GM18499 (cell line): ENCODE data around the gene ADCK1.
"Not testable (repeated sequence)": the region's sequence is repeated elsewhere in the genome, so short reads cannot be mapped to it uniquely, and the experiment has no call there.

Experiments
- ATAC-seq: cut with Tn5 transposase; IDR thresholded peaks from one replicate; pipeline ENCODE4 v1.9.1; 2021; ENCODE audit warnings: moderate number of reproducible peaks; ENCODE audit not compliant: insufficient read depth, unreplicated experiment

Gene ADCK1, protein sequence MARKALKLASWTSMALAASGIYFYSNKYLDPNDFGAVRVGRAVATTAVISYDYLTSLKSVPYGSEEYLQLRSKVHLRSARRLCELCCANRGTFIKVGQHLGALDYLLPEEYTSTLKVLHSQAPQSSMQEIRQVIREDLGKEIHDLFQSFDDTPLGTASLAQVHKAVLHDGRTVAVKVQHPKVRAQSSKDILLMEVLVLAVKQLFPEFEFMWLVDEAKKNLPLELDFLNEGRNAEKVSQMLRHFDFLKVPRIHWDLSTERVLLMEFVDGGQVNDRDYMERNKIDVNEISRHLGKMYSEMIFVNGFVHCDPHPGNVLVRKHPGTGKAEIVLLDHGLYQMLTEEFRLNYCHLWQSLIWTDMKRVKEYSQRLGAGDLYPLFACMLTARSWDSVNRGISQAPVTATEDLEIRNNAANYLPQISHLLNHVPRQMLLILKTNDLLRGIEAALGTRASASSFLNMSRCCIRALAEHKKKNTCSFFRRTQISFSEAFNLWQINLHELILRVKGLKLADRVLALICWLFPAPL

DNA sequence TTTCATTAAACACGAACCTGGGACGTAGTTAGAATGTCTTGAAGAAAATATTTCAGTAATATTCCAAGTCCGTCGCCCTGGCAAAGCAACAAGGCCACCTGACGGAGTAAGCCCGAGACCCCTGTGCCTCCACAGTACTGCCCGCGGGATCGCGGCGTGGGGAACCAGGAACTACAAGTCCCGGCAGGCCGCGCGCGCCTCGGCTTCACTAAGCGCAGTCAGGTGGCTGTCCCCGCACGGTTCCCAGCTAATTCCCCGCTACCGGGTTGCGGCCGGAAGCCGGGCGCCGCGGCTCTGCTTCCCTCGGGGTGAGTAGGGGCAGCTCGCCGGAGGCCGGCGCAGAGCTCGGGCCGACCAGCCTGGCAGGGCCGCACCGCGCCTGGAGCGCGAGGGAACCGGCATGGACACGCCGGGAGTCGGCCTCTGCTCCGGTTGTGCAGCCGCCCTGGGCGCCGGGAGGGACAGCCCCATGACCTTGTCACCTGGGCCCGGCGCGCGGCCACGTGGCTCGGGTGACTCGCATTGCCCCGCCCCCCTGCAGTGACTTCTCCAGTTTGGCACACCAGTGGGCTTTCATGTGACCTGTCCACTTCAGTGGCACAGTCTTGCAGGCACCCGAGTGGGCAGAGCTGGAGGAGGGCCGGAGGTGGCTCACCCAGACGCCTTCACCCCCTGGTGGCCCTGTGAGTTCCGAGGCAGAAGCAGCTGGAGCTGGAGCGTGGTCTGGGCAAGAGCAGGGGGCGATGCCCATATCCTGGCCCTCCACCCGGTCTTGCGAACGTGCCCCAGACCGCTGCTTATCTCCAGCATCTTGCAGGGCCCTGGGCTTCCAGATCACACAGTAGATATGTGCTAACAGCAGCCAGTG, at the start of gene ADCK1:
ADCK1 (plus strand) TSS at position 247 of the 868 bp plus-strand sequence. CDS start 18,870 bp downstream, outside the sequence.
- peak; percentile 71 for ATAC-seq

DNA sequence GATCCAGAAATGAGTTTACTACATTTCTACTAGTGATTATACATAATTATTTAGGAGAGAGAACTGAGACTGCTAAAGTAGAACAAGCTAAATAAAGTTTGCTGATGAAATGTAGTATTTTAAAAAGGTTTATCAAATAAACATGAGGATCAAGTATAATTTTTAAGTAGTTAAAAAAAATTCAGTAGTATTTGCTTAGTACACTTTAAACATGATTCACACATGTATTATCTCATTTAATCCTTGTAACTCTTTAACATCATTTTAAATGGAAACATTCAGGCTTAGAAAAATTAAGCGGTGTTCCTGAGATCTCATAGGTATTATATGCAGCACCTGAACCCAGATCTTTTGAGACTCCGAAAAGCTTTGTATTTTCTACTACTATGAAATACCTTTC, 47.6 kb upstream of the ADCK1 start:
- no peak for ATAC-seq

DNA sequence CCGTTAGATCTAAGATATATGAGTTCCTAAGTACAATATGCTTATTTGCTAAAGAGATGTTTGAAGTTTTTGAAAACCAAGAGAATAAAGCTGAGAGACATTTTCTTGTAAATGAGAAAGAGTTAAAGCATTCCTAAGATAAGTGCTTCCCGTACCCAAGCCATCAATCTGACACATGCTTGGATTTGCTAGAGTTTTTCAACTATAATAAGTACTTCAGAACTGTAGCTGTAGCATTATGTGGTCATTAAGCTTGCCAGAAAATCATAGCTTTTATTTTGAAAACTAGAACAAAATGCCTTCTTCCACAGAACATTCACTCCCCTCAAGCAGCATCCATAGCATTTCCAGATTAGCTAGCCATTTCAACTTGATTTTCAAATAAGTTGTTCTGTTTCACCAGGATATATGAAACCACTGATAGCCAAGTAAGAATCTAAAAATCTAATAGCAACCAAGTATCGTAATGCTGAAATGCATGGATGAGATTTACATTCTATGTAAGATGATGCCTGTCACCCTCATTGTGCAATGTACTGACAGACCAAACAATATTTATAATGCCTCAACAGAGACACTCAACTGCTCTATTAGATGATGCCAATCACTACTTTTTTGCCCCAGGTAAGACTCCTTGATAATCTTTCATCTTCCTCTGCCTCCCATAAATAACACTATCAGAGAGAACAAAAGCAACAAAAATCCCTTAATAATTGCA, 47.0 kb upstream of the ADCK1 start:
- ATAC-seq = no peak

DNA sequence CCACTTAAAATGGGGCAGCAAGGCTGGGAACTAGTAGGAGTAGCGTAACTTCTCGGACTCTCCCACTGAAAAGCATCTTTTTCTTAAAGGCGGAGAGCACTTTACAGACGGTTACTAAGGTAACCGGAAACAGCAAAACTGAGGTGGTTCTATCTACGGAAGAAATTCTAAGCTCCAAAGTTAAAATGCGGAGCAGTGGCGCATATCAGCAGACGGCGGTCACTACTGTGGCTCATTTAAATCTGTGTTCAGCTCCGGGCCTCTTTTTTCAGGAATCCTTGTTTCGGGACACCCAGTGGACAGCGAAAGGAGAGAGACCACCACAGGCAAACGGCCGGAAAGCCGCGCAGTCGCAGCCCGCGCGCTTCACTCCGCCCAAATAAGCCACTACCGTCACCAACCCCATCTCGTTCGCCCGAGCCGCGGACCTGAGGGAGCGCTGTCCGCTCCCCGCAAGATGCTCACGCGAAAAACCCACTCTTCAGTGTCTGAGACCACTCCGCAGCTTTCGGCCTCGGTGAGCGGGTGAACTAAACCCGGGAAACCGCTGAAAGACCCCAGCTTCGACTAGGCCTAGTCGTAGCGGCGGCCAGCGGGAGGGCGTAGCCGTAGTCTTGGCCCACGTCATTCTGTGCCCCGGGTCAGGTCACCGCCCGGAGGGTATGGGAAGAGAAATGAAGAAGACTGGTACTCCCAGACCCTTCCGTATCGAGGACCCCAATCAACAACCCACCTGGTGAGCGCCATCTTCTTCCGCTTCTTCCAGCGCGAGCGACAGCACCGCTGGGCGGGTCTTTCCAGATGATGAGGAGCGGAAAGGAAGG, 39.3 kb upstream of the ADCK1 start, which contains the start of gene SNW1:
SNW1 (minus strand) TSS at position 776 of the 824 bp plus-strand sequence; CDS start at position 747, 29 bp downstream.
- ATAC-seq = peak; percentile 85

DNA sequence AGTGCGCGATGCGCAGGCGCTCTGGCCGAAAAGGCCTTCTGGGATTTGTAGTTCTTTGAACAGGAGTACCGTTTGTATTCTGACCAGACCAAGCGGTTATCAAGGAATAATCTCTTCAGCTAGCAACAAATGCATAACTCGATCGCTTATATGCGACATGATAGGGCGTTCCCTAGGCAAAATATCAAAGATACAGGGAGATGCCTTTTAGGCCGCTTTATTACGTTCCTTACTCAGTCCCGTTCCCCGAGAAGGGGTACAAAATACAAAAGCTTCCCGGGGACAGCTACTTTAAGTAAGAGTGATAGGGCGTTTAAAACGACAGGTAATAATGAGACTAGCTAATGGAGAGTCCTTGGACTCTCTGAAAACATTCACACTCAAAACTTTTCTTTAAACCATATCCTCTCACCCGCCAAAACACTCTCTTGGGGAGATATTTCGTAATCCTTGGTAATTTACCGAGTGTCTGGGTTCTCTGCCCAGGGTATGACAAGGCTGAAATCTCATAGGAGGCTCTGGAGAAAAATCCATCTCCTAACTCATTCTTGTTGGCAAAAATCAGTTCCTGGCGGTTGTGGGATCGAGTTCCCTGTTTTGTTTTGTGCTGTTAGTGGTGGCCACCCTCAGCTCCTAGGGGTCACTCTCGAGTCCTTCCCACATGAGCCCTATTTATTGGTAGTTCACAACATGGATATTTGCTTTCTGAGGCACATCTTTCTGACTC, 38.5 kb upstream of the ADCK1 start:
- ATAC-seq = no peak

DNA sequence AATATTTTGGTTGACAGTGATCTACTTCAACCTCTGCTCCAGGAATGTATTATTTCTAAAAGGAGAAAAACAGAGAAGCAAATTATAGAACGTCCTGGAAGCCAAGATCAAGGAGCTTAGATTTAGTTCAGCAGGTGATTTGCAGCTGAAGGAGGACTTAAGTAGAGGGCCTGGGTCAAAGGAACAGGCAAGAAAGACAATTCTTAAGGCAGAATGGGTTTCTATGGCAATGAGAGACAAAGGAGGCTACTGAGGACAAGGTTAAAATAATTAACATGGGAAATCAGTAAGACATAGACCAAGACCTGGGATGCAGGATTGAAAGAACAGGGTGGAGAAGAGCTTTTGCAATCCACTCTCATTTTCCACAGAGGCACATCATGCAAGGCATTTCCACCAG, 36.6 kb upstream of the ADCK1 start:
- no peak for ATAC-seq

DNA sequence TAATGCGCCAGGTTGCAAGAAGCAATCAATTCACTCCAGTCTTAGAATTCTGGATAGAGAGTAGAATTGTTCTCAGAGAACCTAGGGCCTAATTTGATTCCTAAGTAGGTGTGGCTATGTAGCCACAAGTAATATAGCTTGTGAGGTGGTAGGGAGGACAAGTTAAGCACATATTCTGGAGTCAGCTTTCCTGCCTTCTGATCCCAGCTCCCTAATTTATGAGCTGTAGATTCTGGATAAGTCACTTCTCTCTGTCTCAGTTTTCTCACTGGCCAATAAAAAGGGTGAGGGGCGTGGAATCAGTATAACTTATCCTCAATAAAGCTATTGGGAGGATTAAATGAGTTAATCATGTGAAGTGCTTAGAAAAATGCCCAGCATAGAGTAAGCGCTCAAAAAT, 35.9 kb upstream of the ADCK1 start:
- no peak for ATAC-seq

DNA sequence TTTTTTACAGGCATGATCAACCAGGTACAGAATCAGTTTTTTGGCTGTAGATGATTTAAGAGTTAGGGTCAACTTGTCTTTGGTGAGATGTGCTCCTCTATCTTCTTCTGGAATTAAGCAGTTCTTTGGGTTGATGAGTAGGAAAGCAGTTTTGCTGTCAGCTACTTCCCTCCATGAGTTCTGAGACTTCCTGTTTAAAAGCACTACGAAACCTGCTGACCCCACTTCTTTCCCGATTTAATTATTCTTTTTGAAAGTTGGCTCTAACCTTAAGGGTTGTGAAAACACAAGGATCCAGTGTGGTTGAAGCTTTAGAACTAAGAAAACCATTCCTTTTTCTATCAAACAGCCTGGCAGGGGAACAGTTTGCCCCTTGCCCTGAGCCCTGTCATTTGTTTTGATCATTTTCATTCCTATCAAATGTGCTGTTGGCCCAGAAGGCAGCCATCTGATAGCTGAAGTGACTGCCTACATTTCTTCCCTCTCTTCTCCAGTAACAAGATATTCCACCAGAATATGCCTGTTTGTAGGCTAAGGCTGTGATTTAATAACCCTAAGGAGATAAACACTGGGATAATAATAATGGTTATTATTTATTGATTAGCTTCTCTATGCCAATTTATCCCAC, 31.4 kb upstream of the ADCK1 start:
- ATAC-seq = not testable (repeated sequence)

DNA sequence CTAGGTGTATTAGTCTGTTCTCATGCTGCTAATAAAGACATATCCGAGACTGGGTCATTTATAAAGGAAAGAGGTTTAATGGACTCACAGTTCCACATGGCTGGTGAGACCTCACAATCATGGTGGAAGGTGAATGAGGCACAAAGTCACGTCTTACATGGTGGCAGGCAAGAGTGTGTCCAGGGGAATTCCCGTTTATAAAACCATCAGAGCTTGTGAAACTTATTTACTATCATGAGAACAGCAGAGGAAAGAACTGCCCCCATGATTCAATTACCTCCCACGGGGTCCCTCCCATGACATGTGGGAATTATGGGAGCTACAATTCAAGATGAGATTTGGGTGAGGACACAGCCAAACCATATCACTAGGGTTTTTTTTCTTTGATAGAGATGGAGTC, 25.9 kb upstream of the ADCK1 start:
- ATAC-seq = not testable (repeated sequence)

DNA sequence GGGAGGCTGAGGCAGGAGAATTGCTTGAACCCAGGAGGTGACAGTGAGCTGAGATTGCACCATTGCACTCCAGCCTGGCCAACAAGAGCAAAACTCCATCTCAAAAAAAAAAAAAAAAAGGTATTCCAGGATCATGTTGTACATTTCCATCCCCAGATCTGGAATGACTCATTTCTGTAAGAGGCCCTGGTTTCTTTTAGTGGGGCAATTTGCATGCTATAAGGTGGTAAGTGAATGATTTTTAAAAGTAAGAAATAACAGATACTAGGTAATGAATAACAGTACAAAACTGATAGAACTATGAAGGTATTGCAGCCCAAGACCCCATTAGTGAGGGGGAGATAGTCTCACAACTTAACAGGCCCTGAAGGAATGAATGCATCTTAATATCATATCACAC, 17.7 kb upstream of the ADCK1 start:
- ATAC-seq = no peak

DNA sequence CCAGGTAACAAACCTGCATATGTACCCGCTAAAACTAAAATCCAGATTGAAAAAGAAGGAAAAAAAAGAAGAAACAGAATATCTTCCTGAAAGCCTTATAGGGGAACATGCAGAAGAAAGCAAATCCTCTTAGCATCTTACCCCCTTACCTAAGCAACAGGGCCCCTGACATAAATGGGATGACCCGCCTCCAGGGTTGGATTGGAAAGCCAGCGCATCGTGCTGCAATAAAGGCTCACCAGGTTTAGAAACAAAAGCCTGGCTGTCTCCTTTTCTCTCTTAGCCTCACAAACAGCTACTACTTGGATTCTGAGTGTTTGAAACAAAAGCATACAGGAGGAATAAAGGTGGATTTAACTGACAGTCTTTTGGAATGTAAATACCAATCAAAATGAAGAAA, 13.8 kb upstream of the ADCK1 start:
- ATAC-seq = no peak

DNA sequence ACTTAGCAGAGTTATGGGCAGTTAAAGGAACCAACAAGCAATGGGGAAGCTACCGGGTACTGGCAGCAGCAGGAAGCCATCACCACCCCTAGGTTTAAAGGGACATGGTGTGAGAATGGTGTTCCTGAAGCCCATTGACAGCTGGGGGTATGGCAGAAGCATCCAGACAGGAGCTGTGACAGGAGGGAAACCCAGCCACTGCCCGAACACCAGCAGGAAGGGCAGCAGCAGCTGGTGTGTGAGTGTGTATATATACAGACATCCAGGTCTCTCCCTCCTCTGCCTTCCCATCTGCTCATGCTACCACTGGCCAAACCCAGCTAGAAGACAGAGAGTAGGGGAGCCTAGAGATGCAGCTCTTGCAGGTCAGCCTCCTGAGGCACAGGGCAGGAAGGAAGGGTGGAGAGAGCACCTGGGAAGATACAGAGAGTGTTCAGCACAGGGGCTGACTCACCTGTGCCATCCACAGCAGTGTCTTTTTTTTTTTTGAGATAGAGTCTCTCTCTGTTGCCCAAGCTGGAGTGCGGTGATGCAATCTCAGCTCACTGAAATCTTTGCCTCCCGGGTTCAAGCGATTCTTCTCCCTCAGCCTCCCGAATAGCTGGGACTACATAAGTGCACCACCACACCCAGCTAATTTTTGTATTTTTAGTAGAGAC, 9.2 kb upstream of the ADCK1 start:
- no peak for ATAC-seq

DNA sequence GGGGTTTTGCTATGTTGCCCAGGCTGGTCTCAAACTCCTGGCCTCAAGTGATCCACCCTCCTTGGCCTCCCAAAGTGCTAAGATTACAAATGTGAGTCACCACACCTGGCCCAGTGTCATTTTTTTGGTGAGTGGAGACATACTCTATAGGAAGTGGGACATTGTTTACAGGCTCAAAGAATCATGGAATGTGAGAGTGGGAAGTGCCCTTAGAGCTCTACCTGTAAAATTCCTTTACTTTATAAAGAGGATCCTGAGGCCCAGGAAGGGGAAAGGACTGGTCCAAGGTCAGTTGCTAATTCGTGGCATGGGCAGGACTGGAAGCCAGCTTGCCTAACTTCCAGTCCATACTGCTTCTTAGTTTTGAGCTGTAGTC, 8.7 kb upstream of the ADCK1 start:
- ATAC-seq = no peak

DNA sequence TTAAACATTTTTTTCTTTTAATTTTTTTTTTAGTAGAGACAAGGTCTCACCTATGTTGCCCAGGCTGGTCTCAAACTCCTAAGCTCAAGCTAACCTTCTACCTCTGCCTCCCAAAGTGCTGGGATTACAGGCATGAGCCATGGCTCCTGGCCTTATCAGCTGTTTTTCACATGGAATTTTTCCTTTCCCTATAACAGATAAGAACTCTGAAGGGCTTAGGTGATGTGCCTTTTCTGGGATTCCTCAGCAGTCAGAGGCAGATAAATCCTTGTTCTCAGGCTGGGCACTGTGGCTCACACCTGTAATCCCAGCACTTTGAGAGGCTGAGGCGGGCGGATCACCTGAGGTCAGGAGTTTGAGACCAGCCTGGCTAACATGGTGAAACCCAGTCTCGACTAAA, 6.7 kb upstream of the ADCK1 start:
- ATAC-seq = not testable (repeated sequence)

DNA sequence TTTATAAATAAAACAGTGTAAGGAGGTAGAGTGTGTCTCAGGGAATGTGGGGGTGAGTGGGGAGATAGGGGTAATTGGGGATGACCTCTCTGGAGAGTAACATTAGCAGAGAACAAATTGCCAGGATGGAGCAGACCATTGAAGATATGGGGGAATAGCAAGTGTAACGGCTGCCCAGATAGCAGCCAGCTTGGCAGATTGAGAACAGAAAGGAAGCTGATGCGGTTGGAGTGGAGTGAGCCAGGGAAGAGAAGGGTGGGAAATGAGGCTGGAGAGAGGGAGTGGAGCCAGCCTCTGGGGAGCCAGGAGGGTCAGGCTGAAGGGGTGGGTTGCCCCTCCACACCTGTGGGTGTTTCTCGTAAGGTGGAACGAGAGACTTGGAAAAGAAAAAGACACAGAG, 5.6 kb upstream of the ADCK1 start:
- no peak for ATAC-seq

DNA sequence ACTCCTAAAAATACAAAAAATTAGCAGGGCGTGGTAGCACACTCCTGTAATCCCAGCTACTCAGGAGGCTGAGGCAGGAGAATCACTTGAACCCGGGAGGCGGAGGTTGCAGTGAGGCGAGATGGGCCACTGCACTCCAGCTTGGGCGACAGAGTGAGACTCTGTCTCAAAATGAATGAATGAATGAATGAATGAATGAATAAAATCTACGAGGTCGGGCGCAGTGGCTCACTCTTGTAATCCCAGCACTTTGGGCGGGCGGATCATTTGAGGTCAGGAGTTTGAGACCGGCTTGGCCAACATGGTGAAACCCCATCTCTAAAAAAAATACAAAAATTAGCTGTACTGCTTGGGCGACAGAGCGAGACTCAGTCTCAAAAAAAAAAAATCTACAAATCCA, 453 bp upstream of the ADCK1 start:
- not testable (repeated sequence) for ATAC-seq

DNA sequence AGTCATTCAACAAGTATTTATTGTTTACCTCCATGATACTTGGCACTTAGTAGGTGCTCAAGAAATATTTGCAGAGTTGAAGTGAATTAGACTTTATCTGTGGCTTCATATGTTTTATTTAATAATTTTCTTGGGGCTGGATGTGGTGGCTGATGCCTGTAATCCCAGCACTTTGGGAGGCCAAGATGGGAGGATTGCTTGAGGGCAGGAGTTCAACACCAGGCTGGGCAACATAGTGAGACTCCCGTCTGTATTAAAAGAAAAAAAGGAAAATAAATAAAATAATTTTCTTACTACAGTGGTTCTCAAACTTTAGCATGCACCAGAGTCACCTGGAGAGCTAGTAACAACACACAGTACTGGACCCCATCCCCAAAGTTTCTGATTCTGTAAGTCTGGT, 905 bp downstream of the ADCK1 start:
- ATAC-seq = no peak

DNA sequence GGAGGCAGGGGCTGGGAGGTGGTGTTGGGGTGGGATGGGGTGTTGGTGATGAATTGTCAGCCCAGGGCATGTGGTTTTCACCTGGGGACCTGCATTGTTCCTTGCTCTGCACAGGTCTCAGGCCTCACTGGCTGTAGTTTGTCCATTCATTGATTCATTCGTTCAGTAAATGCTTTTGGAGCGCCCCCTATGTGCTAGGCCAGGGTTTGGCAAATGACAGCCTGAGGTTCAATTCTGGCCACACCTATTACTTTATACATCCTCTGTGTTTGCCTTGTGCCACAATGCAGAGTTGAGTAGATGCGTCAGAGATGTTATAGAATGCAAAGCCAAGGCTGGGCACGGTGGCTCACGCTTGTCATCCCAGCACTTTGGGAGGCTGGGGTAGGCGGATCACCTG, 4.7 kb downstream of the ADCK1 start:
- ATAC-seq = no peak
